Mucosa of stomach (tissue), 1 donor: ENCODE measurements around the gene SCFD2.

Source experiments
- H3K27me3 ChIP-seq: one replicate; pipeline ENCODE4 v1.7.0; 2013; ENCODE audit warnings: mild to moderate bottlenecking, low read length; ENCODE audit not compliant: control insufficient read depth, insufficient read depth
- H3K36me3 ChIP-seq: one replicate; pipeline ENCODE4 v1.7.0; 2013; ENCODE audit warnings: low read length; ENCODE audit not compliant: control insufficient read depth, insufficient read depth
- H3K4me1 ChIP-seq: one replicate; pipeline ENCODE4 v1.7.0; 2013; ENCODE audit warnings: mild to moderate bottlenecking, low read length; ENCODE audit not compliant: control insufficient read depth, insufficient read depth
- H3K4me3 ChIP-seq: one replicate; pipeline ENCODE4 v1.7.0; 2013; ENCODE audit warnings: low read length
- H3K9ac ChIP-seq: one replicate; pipeline ENCODE4 v1.7.0; 2013; ENCODE audit warnings: mild to moderate bottlenecking, low read length, moderate library complexity
- H3K9me3 ChIP-seq: one replicate; pipeline ENCODE4 v1.7.0; 2013; ENCODE audit warnings: mild to moderate bottlenecking, low read length, moderate library complexity; ENCODE audit not compliant: control insufficient read depth
- donor health status: Pancreatic carcinoma.

SCFD2 gene

DNA sequence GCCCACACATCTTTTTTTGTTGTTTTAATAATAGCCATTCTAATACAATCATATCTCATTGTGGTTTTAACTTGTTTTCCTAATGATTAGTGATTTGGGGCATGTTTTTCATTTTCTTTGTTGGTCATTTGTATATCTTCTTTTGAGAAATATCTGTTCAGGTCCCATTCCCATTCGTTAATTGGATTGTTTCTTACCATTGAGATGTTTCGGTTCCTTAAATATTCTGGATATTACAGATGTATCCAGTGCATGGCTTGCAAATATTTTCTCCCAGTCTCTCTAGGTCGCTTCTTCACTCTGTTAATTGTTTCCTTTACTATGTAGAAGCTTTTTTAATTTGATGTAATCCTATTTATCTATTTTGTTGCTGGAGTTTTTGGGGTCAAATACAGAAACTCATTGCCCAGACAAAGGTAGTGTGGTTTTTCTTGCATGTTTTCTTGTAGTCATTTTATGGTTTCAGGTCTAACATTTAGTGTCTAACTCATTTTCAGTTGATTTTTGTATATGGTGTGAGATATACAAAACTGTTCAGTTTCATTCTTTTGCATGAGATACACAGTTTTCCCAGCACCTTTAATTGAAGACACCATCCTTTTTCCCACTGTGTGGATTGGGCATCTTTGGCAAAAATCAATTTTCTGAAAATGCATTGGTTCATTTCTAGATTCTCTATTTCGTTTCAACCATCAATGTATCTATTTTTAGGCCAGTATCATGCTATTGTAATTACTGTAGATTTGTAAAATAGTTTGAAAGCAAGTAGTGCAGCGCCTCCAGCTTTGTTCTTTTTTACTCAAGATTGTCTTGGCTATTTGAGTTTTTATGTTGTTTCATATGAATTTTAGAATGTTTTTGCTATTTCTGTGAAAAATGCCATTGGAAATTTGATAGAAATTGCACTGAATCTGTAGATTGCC, 195.9 kb downstream of the SCFD2 start:
- Histone ChIP-seq H3K36me3 (no peaks in the 10 kb centered on the region), H3K9me3 (no peaks in the 10 kb centered on the region), H3K27me3 (no peaks in the 10 kb centered on the region), H3K9ac (no peak overlapping the region), H3K4me3 (no peak overlapping the region), H3K4me1 (no peaks in the 10 kb centered on the region)

- no peaks in the 10 kb centered on the region for H3K4me1 ChIP-seq
Measured at GRCh38 chr4:53168228-53168627, 197.6 kb downstream of the SCFD2 start.

GRCh38 chr4:53162969-53163368, 202.9 kb downstream of the SCFD2 start:
- H3K4me3 ChIP-seq: no peak overlapping the region
- no peaks in the 10 kb centered on the region for H3K9me3 ChIP-seq
- no peak overlapping the region for H3K9ac ChIP-seq
- no peaks in the 10 kb centered on the region for H3K36me3 ChIP-seq
- H3K4me1 ChIP-seq: no peaks in the 10 kb centered on the region
- no peaks in the 10 kb centered on the region for H3K27me3 ChIP-seq

More at GRCh38 chr4:53168228-53168627, 197.6 kb downstream of the SCFD2 start:
- Histone ChIP-seq H3K27me3 (no peaks in the 10 kb centered on the region), H3K9me3 (no peaks in the 10 kb centered on the region), H3K36me3 (no peaks in the 10 kb centered on the region), H3K4me3 (no peak overlapping the region), H3K9ac (no peak overlapping the region)

GRCh38 chr4:53161787-53162433, 204.0 kb downstream of the SCFD2 start:
- H3K9me3 ChIP-seq: no peaks in the 10 kb centered on the region
- no peaks in the 10 kb centered on the region for H3K36me3 ChIP-seq
- no peaks in the 10 kb centered on the region for H3K27me3 ChIP-seq
- H3K4me1 ChIP-seq: no peaks in the 10 kb centered on the region
- H3K9ac ChIP-seq: no peak overlapping the region
- no peak overlapping the region for H3K4me3 ChIP-seq

DNA sequence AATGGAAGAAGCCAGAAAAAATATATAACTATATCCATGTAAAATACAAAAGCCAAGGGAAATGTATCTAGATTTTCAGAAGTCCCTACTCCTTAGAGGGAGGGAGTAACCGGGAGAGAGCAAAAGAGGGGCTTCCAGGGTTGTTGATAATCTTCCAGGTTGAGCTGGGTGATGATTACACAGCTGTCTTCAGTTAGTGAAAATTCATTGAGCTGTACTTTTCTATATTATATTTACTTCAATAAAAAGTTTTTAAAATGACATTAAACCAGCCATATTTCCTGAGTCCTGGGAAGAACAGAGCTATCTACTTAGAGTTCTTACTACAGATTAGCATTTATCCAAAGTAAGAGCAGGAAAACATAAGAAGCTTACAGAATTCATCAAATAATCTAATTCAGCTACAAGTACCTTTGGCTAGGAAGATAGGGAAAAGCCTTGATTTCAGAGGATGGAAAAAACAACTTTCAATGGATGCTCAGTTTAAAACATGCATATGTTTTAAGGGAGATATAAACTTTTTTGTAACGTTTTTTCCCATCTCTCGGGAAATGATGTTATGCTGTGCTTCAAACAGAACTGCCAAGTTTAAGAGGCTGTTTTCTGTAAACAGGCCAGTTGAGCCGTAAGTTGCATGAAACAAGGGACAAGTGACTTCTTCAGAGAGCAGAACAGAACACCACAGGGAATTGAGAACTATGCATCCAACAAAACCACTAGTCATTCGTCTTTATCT, 204.6 kb downstream of the SCFD2 start:
- no peak overlapping the region for H3K4me3 ChIP-seq
- no peaks in the 10 kb centered on the region for H3K27me3 ChIP-seq
- H3K9me3 ChIP-seq: no peaks in the 10 kb centered on the region
- H3K9ac ChIP-seq: no peak overlapping the region
- H3K36me3 ChIP-seq: no peaks in the 10 kb centered on the region
- no peaks in the 10 kb centered on the region for H3K4me1 ChIP-seq

- no peak overlapping the region for H3K9ac ChIP-seq
- no peak overlapping the region for H3K4me3 ChIP-seq
- no peaks in the 10 kb centered on the region for H3K36me3 ChIP-seq
- no peaks in the 10 kb centered on the region for H3K27me3 ChIP-seq
- H3K9me3 ChIP-seq: no peaks in the 10 kb centered on the region
- no peaks in the 10 kb centered on the region for H3K4me1 ChIP-seq
Measured at GRCh38 chr4:53156896-53157295, 209.0 kb downstream of the SCFD2 start.

DNA sequence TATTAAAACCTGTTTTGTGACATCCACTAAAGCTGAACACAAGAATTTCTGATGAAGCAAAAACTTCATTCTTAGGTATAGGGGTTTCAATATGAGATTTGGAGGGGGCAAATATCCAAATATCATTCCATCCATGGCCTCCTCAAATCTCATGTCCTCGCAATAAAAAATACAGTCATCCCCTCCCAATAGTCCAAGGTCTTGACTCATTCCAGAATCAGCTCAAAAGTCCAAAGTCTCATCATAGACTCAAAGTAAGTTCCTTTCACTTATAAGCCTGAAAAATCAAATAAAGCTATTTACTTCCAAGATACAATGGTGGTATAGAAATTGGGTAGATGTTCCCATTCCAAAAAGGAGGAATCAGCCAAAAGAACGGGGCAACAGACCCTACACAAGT, 213.4 kb downstream of the SCFD2 start:
- no peaks in the 10 kb centered on the region for H3K4me1 ChIP-seq
- no peaks in the 10 kb centered on the region for H3K9me3 ChIP-seq
- no peak overlapping the region for H3K9ac ChIP-seq

DNA sequence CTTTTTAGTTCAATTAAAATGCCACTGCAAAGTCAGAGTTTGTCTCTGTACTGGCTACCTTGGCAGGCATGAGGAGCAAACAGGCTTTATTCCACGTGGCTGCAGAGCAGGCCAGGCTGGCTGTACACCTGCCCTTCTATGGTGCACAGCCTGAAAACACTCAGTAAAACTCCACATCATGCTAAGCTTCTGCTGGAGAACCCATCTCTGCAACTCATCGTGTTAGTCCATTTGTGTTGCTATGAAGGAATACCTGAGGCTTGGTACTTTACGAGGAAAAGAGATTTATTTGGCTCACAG, 214.4 kb downstream of the SCFD2 start:
- Histone ChIP-seq H3K36me3 (no peaks in the 10 kb centered on the region), H3K9me3 (no peaks in the 10 kb centered on the region), H3K27me3 (no peaks in the 10 kb centered on the region), H3K4me3 (no peak overlapping the region), H3K4me1 (no peaks in the 10 kb centered on the region), H3K9ac (no peak overlapping the region)

More for the DNA sequence above, 213.4 kb downstream of the SCFD2 start:
- no peaks in the 10 kb centered on the region for H3K27me3 ChIP-seq
- no peaks in the 10 kb centered on the region for H3K36me3 ChIP-seq
- H3K4me3 ChIP-seq: no peak overlapping the region

GRCh38 chr4:53150631-53151488, 215.0 kb downstream of the SCFD2 start:
- H3K4me1 ChIP-seq: no peaks in the 10 kb centered on the region
- no peaks in the 10 kb centered on the region for H3K9me3 ChIP-seq
- H3K4me3 ChIP-seq: no peak overlapping the region
- no peaks in the 10 kb centered on the region for H3K27me3 ChIP-seq
- no peaks in the 10 kb centered on the region for H3K36me3 ChIP-seq
- no peak overlapping the region for H3K9ac ChIP-seq

GRCh38 chr4:53147711-53148110, 218.2 kb downstream of the SCFD2 start:
- Histone ChIP-seq H3K9ac (no peak overlapping the region), H3K4me1 (no peaks in the 10 kb centered on the region), H3K4me3 (no peak overlapping the region), H3K9me3 (no peaks in the 10 kb centered on the region), H3K27me3 (no peaks in the 10 kb centered on the region), H3K36me3 (no peaks in the 10 kb centered on the region)

- Histone ChIP-seq H3K36me3 (no peaks in the 10 kb centered on the region), H3K4me1 (no peaks in the 10 kb centered on the region), H3K9ac (no peak overlapping the region), H3K27me3 (no peaks in the 10 kb centered on the region), H3K9me3 (no peaks in the 10 kb centered on the region), H3K4me3 (no peak overlapping the region)
Measured at GRCh38 chr4:53147197-53147596, 218.7 kb downstream of the SCFD2 start.
